DND-41 (cell line): Measurements from ENCODE around the gene GALNTL6.

Experiments
- ATAC-seq: fragments of 200-7000 bp; cut with Tn5 transposase; 3 replicates; pipeline ENCODE4 v1.9.1; 2021; ENCODE audit warnings: low read depth; ENCODE audit not compliant: insufficient read depth
- DNase-seq: peaks from one replicate; pipeline ENCODE4 v3.0.0-alpha.2; 2020
- H2AFZ ChIP-seq: 2 replicates; pipeline ENCODE4 v1.6.0; 2012; ENCODE audit warnings: low read depth, low read length
- H3K27ac ChIP-seq: 2 replicates; pipeline ENCODE4 v1.5.1; 2012; ENCODE audit warnings: low read length, inconsistent platforms
- H3K27me3 ChIP-seq: fragments of 200-600 bp; sonication (generic); 2 replicates; pipeline ENCODE4 v1.6.0; 2012; ENCODE audit warnings: low read length, mild to moderate bottlenecking, inconsistent platforms; ENCODE audit not compliant: insufficient read depth, poor library complexity
- H3K36me3 ChIP-seq: 2 replicates; pipeline ENCODE4 v1.5.1; 2012; ENCODE audit warnings: low read length, inconsistent platforms; ENCODE audit not compliant: insufficient read depth
- H3K4me1 ChIP-seq: 2 replicates; pipeline ENCODE4 v1.5.1; 2012; ENCODE audit warnings: mild to moderate bottlenecking, low read length; ENCODE audit not compliant: insufficient read depth
- H3K4me2 ChIP-seq: 2 replicates; pipeline ENCODE4 v1.6.0; 2012; ENCODE audit warnings: mild to moderate bottlenecking, moderate library complexity, low read length, inconsistent platforms; ENCODE audit not compliant: insufficient read depth
- H3K4me3 ChIP-seq, 2 experiments: fragments of 200-600 bp in 1 of 2; shearing (Covaris generic) in 1 of 2; 2 replicates each; pipeline ENCODE4 v1.5.1; 2012 to 2016; ENCODE audit warnings: inconsistent platforms in 2 of 2, low read length in 2 of 2, mild to moderate bottlenecking in 2 of 2, low read depth in 1 of 2, moderate library complexity in 1 of 2
- H3K79me2 ChIP-seq: 2 replicates; pipeline ENCODE4 v1.6.0; 2012; ENCODE audit warnings: low read length, inconsistent platforms; ENCODE audit not compliant: insufficient read depth
- H3K9ac ChIP-seq: 2 replicates; pipeline ENCODE4 v1.6.0; 2012; ENCODE audit warnings: low read depth, mild to moderate bottlenecking, inconsistent platforms, low read length, moderate library complexity
- H3K9me3 ChIP-seq: 2 replicates; pipeline ENCODE4 v1.5.1; 2012; ENCODE audit warnings: low read length, moderate library complexity, mild to moderate bottlenecking, inconsistent platforms; ENCODE audit not compliant: insufficient read depth, severe bottlenecking
- H4K20me1 ChIP-seq: 2 replicates; pipeline ENCODE4 v1.6.0; 2012; ENCODE audit warnings: low read length; ENCODE audit not compliant: insufficient read depth
- EZH2 ChIP-seq: IDR thresholded peaks from 3 replicates; pipeline ENCODE4 v1.6.1; 2012; ENCODE audit warnings: borderline replicate concordance, low read depth, mild to moderate bottlenecking, moderate library complexity, low read length, inconsistent platforms; ENCODE audit not compliant: severe bottlenecking
- TF ChIP-seq, protein P1 (sequence below): IDR thresholded peaks from 2 replicates; pipeline ENCODE4 v1.5.1; 2012; ENCODE audit warnings: borderline replicate concordance, low read length, moderate library complexity, mild to moderate bottlenecking; ENCODE audit not compliant: poor library complexity, severe bottlenecking; ENCODE audit errors: extremely low read depth

GALNTL6 gene

GRCh38 chr4:172985552-172985951, 1172.3 kb downstream of the GALNTL6 start:
- Histone ChIP-seq H3K4me3 (no peak overlapping the region), H3K4me2 (no peak overlapping the region), H3K79me2 (no peaks in the 10 kb centered on the region), H3K9ac (no peak overlapping the region), H3K9me3 (no peaks in the 10 kb centered on the region), H2AFZ (no peak overlapping the region), H3K27ac (no peak overlapping the region), H4K20me1 (no peaks in the 10 kb centered on the region), H3K27me3 (no peaks in the 10 kb centered on the region), H3K36me3 (no peaks in the 10 kb centered on the region), H3K4me1 (no peaks in the 10 kb centered on the region)
- ATAC-seq, result no peak
- no peak for DNase-seq
- TF ChIP-seq, protein P1, sequence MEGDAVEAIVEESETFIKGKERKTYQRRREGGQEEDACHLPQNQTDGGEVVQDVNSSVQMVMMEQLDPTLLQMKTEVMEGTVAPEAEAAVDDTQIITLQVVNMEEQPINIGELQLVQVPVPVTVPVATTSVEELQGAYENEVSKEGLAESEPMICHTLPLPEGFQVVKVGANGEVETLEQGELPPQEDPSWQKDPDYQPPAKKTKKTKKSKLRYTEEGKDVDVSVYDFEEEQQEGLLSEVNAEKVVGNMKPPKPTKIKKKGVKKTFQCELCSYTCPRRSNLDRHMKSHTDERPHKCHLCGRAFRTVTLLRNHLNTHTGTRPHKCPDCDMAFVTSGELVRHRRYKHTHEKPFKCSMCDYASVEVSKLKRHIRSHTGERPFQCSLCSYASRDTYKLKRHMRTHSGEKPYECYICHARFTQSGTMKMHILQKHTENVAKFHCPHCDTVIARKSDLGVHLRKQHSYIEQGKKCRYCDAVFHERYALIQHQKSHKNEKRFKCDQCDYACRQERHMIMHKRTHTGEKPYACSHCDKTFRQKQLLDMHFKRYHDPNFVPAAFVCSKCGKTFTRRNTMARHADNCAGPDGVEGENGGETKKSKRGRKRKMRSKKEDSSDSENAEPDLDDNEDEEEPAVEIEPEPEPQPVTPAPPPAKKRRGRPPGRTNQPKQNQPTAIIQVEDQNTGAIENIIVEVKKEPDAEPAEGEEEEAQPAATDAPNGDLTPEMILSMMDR, result no peak
- no peak for TF ChIP-seq EZH2

DNA sequence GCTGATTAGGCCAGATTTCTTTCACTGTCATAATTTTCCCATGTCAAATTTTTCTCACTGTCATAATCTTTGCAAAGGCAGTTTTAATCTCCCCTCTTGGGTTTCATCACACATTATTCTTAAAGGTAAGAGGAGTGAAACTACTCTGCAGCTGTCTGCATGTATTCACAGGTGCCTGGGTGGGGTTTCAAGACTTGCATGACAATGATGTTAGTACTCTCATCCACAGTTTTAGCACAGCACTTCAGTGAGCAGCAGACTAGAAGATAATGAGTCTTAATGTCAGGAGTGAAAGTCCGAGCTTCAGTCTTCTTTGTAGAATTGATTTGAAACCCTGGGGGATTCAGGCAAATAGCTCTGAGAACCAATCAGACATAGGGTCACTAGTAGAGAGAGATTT, 1172.9 kb downstream of the GALNTL6 start:
- TF ChIP-seq, protein P1, result no peak
- no peak for TF ChIP-seq EZH2
- ATAC-seq (no peak), DNase-seq (no peak)
- Histone ChIP-seq H3K36me3 (no peaks in the 10 kb centered on the region), H3K9me3 (no peaks in the 10 kb centered on the region), H3K4me2 (no peak overlapping the region), H3K4me3 (no peak overlapping the region), H3K27ac (no peak overlapping the region), H4K20me1 (no peaks in the 10 kb centered on the region), H2AFZ (no peak overlapping the region), H3K4me1 (no peaks in the 10 kb centered on the region), H3K27me3 (no peaks in the 10 kb centered on the region), H3K9ac (no peak overlapping the region), H3K79me2 (no peaks in the 10 kb centered on the region)

DNA sequence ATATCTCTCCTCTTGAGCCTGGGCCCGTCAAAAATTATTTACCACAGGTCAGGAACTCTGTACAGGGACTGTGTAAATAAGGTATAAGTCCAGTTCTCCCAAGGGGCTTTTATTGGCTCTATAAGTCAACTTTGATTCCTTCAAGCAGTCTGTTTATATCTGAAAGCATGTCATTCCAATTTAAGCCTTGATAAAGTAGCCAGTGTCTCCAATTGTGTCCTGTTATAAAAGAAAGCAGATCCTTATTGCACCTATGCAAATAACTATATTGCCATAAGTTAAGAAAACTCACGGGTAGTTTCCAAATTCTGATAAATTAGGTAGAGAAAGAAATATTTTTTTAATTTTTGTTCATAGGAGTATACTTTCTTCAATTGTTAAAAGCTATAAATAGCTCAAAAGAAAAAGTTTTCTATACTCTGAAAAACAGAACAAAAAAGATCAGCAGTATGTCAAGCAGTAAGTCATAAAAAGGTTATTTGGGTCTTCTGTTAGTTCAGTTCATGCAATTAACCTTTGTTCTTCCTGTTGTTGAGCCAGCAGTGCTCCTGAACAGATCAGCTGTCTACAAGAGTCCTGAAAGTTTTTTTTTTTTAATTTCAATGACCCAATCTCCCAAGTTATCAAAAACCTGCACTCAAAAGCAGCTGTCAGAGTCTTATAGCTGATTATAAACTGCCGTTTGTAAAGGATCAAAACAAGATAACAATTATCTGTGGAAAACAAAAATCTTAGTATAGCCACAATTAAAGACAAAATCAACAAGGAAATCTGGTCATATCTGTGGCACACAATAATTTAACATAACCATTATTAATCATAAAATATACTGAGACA, 1177.0 kb downstream of the GALNTL6 start:
- Histone ChIP-seq H2AFZ (no peak overlapping the region), H3K4me1 (no peaks in the 10 kb centered on the region), H3K9ac (no peak overlapping the region), H3K4me3 (no peak overlapping the region), H3K9me3 (no peaks in the 10 kb centered on the region), H3K27ac (no peak overlapping the region), H3K36me3 (no peaks in the 10 kb centered on the region), H4K20me1 (no peaks in the 10 kb centered on the region), H3K79me2 (no peaks in the 10 kb centered on the region), H3K4me2 (no peak overlapping the region), H3K27me3 (peaks cover 5% of the 10 kb centered on the region)
- ATAC-seq, result no peak
- DNase-seq, result no peak
- TF ChIP-seq, protein P1, result no peak
- no peak for TF ChIP-seq EZH2
